Effector memory CD4-positive, alpha-beta T cell (primary cell): Measurements from ENCODE around the gene CACNA1C.

Experiments used
- DNase-seq, 3 donors: peaks; one replicate each; pipeline ENCODE4 v3.0.0-alpha.2; 2020
- H3K27ac ChIP-seq: 2 replicates; pipeline ENCODE4 v1.7.0; 2013; ENCODE audit warnings: mild to moderate bottlenecking, low read length, moderate library complexity; ENCODE audit not compliant: insufficient read depth, poor library complexity, severe bottlenecking
- H3K27me3 ChIP-seq: replicated peaks from 2 replicates; pipeline ENCODE4 v1.7.0; 2013; ENCODE audit warnings: mild to moderate bottlenecking, low read length; ENCODE audit not compliant: insufficient read depth, control insufficient read depth, poor library complexity, severe bottlenecking
- H3K36me3 ChIP-seq: 2 replicates; pipeline ENCODE4 v1.7.0; 2013; ENCODE audit warnings: mild to moderate bottlenecking, low read length, moderate library complexity; ENCODE audit not compliant: control insufficient read depth, insufficient read depth
- H3K4me1 ChIP-seq: 2 replicates; pipeline ENCODE4 v1.7.0; 2013; ENCODE audit warnings: low read length, mild to moderate bottlenecking; ENCODE audit not compliant: control insufficient read depth, insufficient read depth, poor library complexity, severe bottlenecking
- H3K4me3 ChIP-seq: 2 replicates; pipeline ENCODE4 v1.7.0; 2013; ENCODE audit warnings: low read length, low read depth, mild to moderate bottlenecking; ENCODE audit not compliant: insufficient read depth, poor library complexity, severe bottlenecking
- H3K9me3 ChIP-seq: 2 replicates; pipeline ENCODE4 v1.7.0; 2013; ENCODE audit warnings: mild to moderate bottlenecking, low read length, moderate library complexity; ENCODE audit not compliant: control insufficient read depth

Gene CACNA1C

GRCh38 chr12:2668816-2669215 lies 616.0 kb downstream of the CACNA1C start:
- Histone ChIP-seq H3K27ac (no peak overlapping the region), H3K9me3 (no peaks in the 10 kb centered on the region), H3K36me3 (no peaks in the 10 kb centered on the region), H3K27me3 (no peaks in the 10 kb centered on the region), H3K4me3 (no peak overlapping the region), H3K4me1 (no peaks in the 10 kb centered on the region)
- DNase-seq = no peak

DNA sequence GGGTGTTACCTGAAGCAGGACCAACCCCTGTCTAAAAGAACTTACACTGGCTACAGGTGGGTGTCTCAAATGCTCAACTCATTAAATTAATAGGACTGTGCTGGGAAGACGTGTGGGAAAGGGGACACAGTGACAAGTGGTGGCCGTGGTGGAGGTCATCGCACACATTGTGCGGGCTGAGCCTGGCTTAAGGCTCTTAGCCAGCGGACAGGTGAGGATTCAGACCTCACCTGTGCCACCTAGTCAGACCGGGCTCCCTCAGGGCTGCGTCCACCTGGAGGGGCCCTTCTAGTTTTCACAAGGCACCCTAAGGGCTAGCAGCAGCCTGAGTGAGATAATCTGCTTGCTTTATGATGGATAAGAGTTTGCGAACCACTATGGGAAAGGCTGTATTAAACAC lies 616.8 kb downstream of the CACNA1C start:
- Histone ChIP-seq H3K27me3 (no peaks in the 10 kb centered on the region), H3K4me1 (no peaks in the 10 kb centered on the region), H3K4me3 (no peak overlapping the region), H3K9me3 (no peaks in the 10 kb centered on the region), H3K36me3 (no peaks in the 10 kb centered on the region), H3K27ac (no peak overlapping the region)
- DNase-seq = no peak

DNA sequence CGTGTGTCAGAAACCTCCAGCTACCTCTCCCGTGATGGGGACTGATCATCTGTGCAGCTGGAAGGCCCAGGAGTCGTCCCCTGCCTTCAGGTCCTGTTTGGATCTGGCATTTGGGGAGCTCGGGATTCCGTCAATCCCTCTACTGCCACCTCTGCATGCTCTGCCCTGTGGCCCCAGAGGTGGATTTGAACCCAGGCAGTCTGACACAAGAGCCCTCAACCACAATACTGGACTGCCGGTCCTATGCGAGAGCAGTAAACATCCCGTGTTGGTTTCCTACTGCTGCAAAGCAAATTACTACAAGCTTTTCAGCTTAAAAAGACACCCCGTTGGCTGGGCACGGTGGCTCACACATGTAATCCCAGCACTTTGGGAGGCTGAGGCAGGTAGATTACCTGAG lies 620.1 kb downstream of the CACNA1C start:
- H3K27me3 ChIP-seq = no peaks in the 10 kb centered on the region
- H3K4me3 ChIP-seq = no peak overlapping the region
- DNase-seq = no peak
- no peaks in the 10 kb centered on the region for H3K4me1 ChIP-seq
- no peaks in the 10 kb centered on the region for H3K9me3 ChIP-seq
- no peaks in the 10 kb centered on the region for H3K36me3 ChIP-seq
- no peak overlapping the region for H3K27ac ChIP-seq

- DNase-seq = no peak
- H3K36me3 ChIP-seq = no peaks in the 10 kb centered on the region
- no peaks in the 10 kb centered on the region for H3K27me3 ChIP-seq
- H3K27ac ChIP-seq = no peak overlapping the region
- no peaks in the 10 kb centered on the region for H3K9me3 ChIP-seq
- H3K4me3 ChIP-seq = no peak overlapping the region
- no peaks in the 10 kb centered on the region for H3K4me1 ChIP-seq
These were observed 621.4 kb downstream of the CACNA1C start for GRCh38 chr12:2673966-2674810.

GRCh38 chr12:2675776-2676175 lies 623.0 kb downstream of the CACNA1C start:
- no peaks in the 10 kb centered on the region for H3K27me3 ChIP-seq

GRCh38 chr12:2677142-2677880 lies 624.5 kb downstream of the CACNA1C start:
- no peak for DNase-seq
- Histone ChIP-seq H3K36me3 (no peaks in the 10 kb centered on the region), H3K27ac (no peak overlapping the region), H3K4me3 (no peak overlapping the region), H3K4me1 (no peaks in the 10 kb centered on the region), H3K27me3 (no peaks in the 10 kb centered on the region), H3K9me3 (no peaks in the 10 kb centered on the region)

More at GRCh38 chr12:2675776-2676175, 623.0 kb downstream of the CACNA1C start:
- no peaks in the 10 kb centered on the region for H3K9me3 ChIP-seq
- no peaks in the 10 kb centered on the region for H3K36me3 ChIP-seq
- H3K27ac ChIP-seq = no peak overlapping the region
- H3K4me3 ChIP-seq = no peak overlapping the region
- no peaks in the 10 kb centered on the region for H3K4me1 ChIP-seq
- no peak for DNase-seq

DNA sequence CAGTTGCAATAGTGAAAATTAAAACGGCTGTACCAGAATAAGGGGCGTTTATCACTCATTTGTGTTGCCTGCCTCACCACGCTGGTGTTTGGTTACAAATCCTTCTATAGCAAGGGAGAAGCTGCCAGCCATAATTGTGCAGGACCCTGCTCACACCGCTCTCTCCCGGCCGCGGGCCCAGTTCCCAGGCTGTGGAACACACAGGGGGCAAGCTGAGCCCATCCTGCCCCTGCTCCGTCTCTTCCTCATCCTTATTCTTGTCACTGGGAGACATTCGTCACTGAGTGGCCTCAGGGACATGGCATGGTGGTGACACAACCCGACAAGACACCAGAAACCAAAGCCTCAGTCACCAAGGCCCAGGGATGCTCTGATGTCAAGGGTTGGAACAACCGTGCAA lies 625.6 kb downstream of the CACNA1C start:
- Histone ChIP-seq H3K36me3 (no peaks in the 10 kb centered on the region), H3K4me3 (no peak overlapping the region), H3K27me3 (no peaks in the 10 kb centered on the region), H3K4me1 (no peaks in the 10 kb centered on the region), H3K27ac (no peak overlapping the region), H3K9me3 (no peaks in the 10 kb centered on the region)
- no peak for DNase-seq

GRCh38 chr12:2679068-2679815 lies 626.5 kb downstream of the CACNA1C start:
- DNase-seq = no peak
- H3K27me3 ChIP-seq = no peaks in the 10 kb centered on the region
- H3K9me3 ChIP-seq = no peaks in the 10 kb centered on the region
- H3K4me3 ChIP-seq = no peak overlapping the region
- no peak overlapping the region for H3K27ac ChIP-seq
- no peaks in the 10 kb centered on the region for H3K36me3 ChIP-seq
- no peaks in the 10 kb centered on the region for H3K4me1 ChIP-seq

DNA sequence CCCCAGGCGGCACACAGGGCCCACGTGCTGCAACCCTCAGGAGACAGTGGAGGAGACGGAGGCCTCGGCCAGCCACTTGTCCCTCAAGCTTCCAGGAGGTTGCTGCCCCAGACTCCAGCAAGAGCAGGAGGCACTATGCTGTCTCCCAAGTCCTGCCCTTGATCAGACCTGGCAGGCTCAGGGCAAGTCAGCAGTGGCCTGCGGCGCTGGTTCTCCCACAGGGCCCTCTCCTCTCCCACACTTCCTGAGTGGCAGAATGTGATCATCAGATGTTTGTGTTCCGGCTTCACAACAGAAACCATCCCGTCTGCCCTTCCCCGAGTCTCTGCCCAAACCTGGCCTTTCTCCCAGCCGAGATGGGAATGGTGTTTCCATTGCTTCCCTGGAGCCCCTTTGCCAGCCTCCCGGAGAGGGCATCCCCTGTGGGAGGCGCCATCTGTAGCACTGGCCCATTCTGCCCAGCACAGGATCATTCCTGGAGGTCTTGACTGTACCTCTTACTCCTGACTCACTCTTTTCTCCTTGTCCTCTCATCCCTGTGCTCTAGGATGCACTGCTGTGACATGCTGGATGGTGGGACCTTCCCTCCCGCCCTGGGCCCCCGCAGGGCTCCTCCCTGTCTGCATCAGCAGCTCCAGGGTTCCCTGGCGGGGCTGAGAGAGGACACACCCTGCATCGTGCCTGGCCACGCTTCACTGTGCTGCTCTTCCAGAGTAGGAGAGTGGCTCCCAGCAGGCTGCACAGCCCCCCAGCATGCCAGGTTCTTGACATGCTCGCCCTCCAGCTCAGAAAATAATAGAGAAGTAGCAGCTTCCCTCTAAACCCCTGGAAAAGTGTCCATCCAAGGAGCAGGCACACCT lies 627.3 kb downstream of the CACNA1C start:
- H3K9me3 ChIP-seq = no peaks in the 10 kb centered on the region
- no peak overlapping the region for H3K27ac ChIP-seq
- H3K4me3 ChIP-seq = no peak overlapping the region
- H3K36me3 ChIP-seq = no peaks in the 10 kb centered on the region
- no peaks in the 10 kb centered on the region for H3K4me1 ChIP-seq
- no peaks in the 10 kb centered on the region for H3K27me3 ChIP-seq
- no peak for DNase-seq
